ENCODE measurements around the gene MYO9B. TPM values are rescaled to one million over a fixed set of nuclear protein-coding genes. Genes with fewer than 3 reads are reported as not detected.

The MYO9B gene
- total and polyA plus RNA-seq, 9 of the 15 experiments (the other 6 are each of a cell fraction or from before 2014, with no cell fraction given): 2.4 to 77.6 (median 23.0) TPM

DNA sequence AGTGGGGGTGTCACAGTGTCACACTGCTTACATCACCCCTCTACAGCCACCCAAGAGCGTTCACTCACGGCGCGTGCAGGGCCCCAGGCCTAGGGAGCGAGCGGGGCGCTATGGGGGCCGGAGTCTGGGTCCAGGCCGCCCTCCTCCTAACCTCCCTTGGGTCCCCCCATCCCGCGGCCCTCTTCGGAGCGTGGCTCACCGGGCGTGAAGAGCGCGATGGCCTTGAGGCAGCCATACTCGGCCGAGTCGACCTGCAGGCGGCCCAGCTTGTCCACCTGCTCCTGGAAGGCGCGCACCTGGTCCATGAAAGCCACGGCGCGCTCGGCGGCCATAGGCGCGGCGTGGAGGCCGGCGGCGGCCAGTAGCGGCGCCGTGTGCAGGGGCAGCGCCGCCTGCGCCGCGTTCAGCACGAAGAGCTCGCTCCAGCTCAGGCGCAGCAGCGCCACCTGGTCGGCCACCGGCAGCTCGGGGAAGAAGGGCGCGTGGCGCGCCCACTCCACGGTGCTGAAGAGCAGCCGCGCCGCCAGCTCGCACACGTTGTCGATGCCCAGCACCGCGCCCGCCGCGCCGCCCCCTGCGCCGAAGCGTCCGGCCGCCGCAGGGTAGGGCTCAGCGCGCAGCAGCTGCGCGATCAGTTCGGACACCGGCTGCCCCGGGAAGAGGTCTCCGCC, 159.9 kb downstream of the MYO9B start (continued):
- TF ChIP-seq, protein P1, sequence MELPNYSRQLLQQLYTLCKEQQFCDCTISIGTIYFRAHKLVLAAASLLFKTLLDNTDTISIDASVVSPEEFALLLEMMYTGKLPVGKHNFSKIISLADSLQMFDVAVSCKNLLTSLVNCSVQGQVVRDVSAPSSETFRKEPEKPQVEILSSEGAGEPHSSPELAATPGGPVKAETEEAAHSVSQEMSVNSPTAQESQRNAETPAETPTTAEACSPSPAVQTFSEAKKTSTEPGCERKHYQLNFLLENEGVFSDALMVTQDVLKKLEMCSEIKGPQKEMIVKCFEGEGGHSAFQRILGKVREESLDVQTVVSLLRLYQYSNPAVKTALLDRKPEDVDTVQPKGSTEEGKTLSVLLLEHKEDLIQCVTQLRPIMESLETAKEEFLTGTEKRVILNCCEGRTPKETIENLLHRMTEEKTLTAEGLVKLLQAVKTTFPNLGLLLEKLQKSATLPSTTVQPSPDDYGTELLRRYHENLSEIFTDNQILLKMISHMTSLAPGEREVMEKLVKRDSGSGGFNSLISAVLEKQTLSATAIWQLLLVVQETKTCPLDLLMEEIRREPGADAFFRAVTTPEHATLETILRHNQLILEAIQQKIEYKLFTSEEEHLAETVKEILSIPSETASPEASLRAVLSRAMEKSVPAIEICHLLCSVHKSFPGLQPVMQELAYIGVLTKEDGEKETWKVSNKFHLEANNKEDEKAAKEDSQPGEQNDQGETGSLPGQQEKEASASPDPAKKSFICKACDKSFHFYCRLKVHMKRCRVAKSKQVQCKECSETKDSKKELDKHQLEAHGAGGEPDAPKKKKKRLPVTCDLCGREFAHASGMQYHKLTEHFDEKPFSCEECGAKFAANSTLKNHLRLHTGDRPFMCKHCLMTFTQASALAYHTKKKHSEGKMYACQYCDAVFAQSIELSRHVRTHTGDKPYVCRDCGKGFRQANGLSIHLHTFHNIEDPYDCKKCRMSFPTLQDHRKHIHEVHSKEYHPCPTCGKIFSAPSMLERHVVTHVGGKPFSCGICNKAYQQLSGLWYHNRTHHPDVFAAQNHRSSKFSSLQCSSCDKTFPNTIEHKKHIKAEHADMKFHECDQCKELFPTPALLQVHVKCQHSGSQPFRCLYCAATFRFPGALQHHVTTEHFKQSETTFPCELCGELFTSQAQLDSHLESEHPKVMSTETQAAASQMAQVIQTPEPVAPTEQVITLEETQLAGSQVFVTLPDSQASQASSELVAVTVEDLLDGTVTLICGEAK (IDR thresholded peaks at IDR 0.05): 0 out of 2 replicates have a peak, but pooled peaks have one; percentile 27
- TF ChIP-seq, protein P1 (CRISPR knock-in tag; IDR thresholded peaks at IDR 0.05): no peak
- TF ChIP-seq SMAD1 (IDR thresholded peaks at IDR 0.05; ENCODE audit: low read depth, low read length, partially characterized antibody) (no peak), SETDB1 (IDR thresholded peaks at IDR 0.05; ENCODE audit: low read length) (no peak), KHSRP (IDR thresholded peaks at IDR 0.05) (no peak), RHOXF2B (CRISPR knock-in tag; conservative IDR thresholded peaks at IDR 0.05) (no peak), ZC3H8 (IDR thresholded peaks at IDR 0.05) (no peak)
- TF ChIP-seq, protein P2, sequence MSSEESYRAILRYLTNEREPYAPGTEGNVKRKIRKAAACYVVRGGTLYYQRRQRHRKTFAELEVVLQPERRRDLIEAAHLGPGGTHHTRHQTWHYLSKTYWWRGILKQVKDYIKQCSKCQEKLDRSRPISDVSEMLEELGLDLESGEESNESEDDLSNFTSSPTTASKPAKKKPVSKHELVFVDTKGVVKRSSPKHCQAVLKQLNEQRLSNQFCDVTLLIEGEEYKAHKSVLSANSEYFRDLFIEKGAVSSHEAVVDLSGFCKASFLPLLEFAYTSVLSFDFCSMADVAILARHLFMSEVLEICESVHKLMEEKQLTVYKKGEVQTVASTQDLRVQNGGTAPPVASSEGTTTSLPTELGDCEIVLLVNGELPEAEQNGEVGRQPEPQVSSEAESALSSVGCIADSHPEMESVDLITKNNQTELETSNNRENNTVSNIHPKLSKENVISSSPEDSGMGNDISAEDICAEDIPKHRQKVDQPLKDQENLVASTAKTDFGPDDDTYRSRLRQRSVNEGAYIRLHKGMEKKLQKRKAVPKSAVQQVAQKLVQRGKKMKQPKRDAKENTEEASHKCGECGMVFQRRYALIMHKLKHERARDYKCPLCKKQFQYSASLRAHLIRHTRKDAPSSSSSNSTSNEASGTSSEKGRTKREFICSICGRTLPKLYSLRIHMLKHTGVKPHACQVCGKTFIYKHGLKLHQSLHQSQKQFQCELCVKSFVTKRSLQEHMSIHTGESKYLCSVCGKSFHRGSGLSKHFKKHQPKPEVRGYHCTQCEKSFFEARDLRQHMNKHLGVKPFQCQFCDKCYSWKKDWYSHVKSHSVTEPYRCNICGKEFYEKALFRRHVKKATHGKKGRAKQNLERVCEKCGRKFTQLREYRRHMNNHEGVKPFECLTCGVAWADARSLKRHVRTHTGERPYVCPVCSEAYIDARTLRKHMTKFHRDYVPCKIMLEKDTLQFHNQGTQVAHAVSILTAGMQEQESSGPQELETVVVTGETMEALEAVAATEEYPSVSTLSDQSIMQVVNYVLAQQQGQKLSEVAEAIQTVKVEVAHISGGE (CRISPR knock-in tag; IDR thresholded peaks at IDR 0.05): no peak
- TF ChIP-seq, protein P3, sequence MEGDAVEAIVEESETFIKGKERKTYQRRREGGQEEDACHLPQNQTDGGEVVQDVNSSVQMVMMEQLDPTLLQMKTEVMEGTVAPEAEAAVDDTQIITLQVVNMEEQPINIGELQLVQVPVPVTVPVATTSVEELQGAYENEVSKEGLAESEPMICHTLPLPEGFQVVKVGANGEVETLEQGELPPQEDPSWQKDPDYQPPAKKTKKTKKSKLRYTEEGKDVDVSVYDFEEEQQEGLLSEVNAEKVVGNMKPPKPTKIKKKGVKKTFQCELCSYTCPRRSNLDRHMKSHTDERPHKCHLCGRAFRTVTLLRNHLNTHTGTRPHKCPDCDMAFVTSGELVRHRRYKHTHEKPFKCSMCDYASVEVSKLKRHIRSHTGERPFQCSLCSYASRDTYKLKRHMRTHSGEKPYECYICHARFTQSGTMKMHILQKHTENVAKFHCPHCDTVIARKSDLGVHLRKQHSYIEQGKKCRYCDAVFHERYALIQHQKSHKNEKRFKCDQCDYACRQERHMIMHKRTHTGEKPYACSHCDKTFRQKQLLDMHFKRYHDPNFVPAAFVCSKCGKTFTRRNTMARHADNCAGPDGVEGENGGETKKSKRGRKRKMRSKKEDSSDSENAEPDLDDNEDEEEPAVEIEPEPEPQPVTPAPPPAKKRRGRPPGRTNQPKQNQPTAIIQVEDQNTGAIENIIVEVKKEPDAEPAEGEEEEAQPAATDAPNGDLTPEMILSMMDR (IDR thresholded peaks at IDR 0.05 in 2 of 3, conservative IDR thresholded peaks at IDR 0.05 in 1 of 3; ENCODE audit: insufficient read depth in 2 of 3, low read depth in 1 of 3, low read length in 3 of 3): peak; percentile 48 to 94 (median 74); a peak in 5 of 6 replicates
- TF ChIP-seq, protein P4, sequence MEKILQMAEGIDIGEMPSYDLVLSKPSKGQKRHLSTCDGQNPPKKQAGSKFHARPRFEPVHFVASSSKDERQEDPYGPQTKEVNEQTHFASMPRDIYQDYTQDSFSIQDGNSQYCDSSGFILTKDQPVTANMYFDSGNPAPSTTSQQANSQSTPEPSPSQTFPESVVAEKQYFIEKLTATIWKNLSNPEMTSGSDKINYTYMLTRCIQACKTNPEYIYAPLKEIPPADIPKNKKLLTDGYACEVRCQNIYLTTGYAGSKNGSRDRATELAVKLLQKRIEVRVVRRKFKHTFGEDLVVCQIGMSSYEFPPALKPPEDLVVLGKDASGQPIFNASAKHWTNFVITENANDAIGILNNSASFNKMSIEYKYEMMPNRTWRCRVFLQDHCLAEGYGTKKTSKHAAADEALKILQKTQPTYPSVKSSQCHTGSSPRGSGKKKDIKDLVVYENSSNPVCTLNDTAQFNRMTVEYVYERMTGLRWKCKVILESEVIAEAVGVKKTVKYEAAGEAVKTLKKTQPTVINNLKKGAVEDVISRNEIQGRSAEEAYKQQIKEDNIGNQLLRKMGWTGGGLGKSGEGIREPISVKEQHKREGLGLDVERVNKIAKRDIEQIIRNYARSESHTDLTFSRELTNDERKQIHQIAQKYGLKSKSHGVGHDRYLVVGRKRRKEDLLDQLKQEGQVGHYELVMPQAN (IDR thresholded peaks at IDR 0.05; ENCODE audit: borderline replicate concordance): no peak
